Skeletal muscle tissue (tissue), 4 donors: Measurements from ENCODE around the gene AUTS2. TPM values are rescaled to one million over a fixed set of nuclear protein-coding genes. Genes with fewer than 3 reads are reported as not detected.

ENCODE experiments used
- H3K27ac ChIP-seq: one replicate; pipeline ENCODE4 v1.7.0; 2013; ENCODE audit warnings: mild to moderate bottlenecking, low read depth, low read length, inconsistent platforms
- H3K27me3 ChIP-seq, 3 donors: one replicate each; pipeline ENCODE4 v1.7.0; 2013; ENCODE audit warnings: low read length in 3 of 3; ENCODE audit not compliant: control insufficient read depth in 3 of 3, insufficient read depth in 3 of 3
- H3K36me3 ChIP-seq, 3 donors: one replicate each; pipeline ENCODE4 v1.7.0; 2013; ENCODE audit warnings: low read length in 3 of 3; ENCODE audit not compliant: control insufficient read depth in 3 of 3, insufficient read depth in 3 of 3
- H3K4me1 ChIP-seq, 3 donors: one replicate each; pipeline ENCODE4 v1.7.0; 2013; ENCODE audit warnings: low read length in 3 of 3, mild to moderate bottlenecking in 3 of 3; ENCODE audit not compliant: control insufficient read depth in 3 of 3, insufficient read depth in 3 of 3
- H3K4me3 ChIP-seq, 3 donors: one replicate each; pipeline ENCODE4 v1.7.0; 2013; ENCODE audit warnings: low read length in 3 of 3
- H3K9ac ChIP-seq, 3 donors: one replicate each; pipeline ENCODE4 v1.7.0; 2013; ENCODE audit warnings: low read length in 3 of 3, mild to moderate bottlenecking in 3 of 3, moderate library complexity in 2 of 3, low read depth in 1 of 3
- H3K9me3 ChIP-seq, 3 donors: one replicate each; pipeline ENCODE4 v1.7.0; 2013; ENCODE audit warnings: low read length in 3 of 3; ENCODE audit not compliant: control insufficient read depth in 3 of 3
- total RNA-seq: library from RNA; depleted of rRNA; stranded (reverse); fragments of >200 nt; gene quantifications from one replicate; pipeline ENCODE4 v1.2.3, GENCODE V29; 2014
- donor health status: Osteomylitis.

AUTS2 gene
- total RNA-seq, 1 donor from 2014 or later: 43.3 TPM

- Histone ChIP-seq H3K36me3 (no peaks in the 10 kb centered on the region), H3K9ac (peak overlapping the region in 2 of 3 donors; percentile 45 to 46), H3K9me3 (no peaks in the 10 kb centered on the region), H3K4me1 (peaks cover 13 to 29% (median 20%) of the 10 kb centered on the region in 3 donors), H3K27me3 (no peaks in the 10 kb centered on the region), H3K27ac (peak overlapping the region; percentile 89), H3K4me3 (peak overlapping the region; percentile 9 to 29 (median 11))
Measured at GRCh38 chr7:70568674-70569334, 970.5 kb downstream of the AUTS2 start.

GRCh38 chr7:70569335-70569819 lies 971.1 kb downstream of the AUTS2 start:
- Histone ChIP-seq H3K4me3 (peak overlapping the region; percentile 9 to 29 (median 11)), H3K27ac (peak overlapping the region; percentile 89), H3K9ac (peak overlapping the region; percentile 16 to 46 (median 45))

GRCh38 chr7:70570029-70570428 lies 971.8 kb downstream of the AUTS2 start:
- Histone ChIP-seq H3K9me3 (no peaks in the 10 kb centered on the region), H3K27me3 (no peaks in the 10 kb centered on the region), H3K27ac (peak overlapping the region; percentile 89), H3K4me1 (peaks cover 13 to 29% (median 26%) of the 10 kb centered on the region in 3 donors), H3K4me3 (no peak overlapping the region), H3K36me3 (no peaks in the 10 kb centered on the region), H3K9ac (peak overlapping the region in 1 of 3 donors; percentile 16)

More at GRCh38 chr7:70569335-70569819, 971.1 kb downstream of the AUTS2 start:
- Histone ChIP-seq H3K4me1 (peaks cover 13 to 29% (median 20%) of the 10 kb centered on the region in 3 donors), H3K9me3 (no peaks in the 10 kb centered on the region), H3K36me3 (no peaks in the 10 kb centered on the region), H3K27me3 (no peaks in the 10 kb centered on the region)

GRCh38 chr7:70570961-70571360 lies 972.7 kb downstream of the AUTS2 start:
- no peaks in the 10 kb centered on the region for H3K27me3 ChIP-seq
- H3K9me3 ChIP-seq: no peaks in the 10 kb centered on the region
- no peak overlapping the region for H3K27ac ChIP-seq
- no peak overlapping the region for H3K9ac ChIP-seq
- H3K4me1 ChIP-seq: peaks cover 13 to 29% (median 26%) of the 10 kb centered on the region in 3 donors
- no peak overlapping the region for H3K4me3 ChIP-seq
- H3K36me3 ChIP-seq: no peaks in the 10 kb centered on the region

GRCh38 chr7:70571403-70571934 lies 973.2 kb downstream of the AUTS2 start:
- peaks cover 13 to 29% (median 26%) of the 10 kb centered on the region in 3 donors for H3K4me1 ChIP-seq
- H3K9me3 ChIP-seq: no peaks in the 10 kb centered on the region
- no peak overlapping the region for H3K4me3 ChIP-seq
- H3K27ac ChIP-seq: no peak overlapping the region
- no peak overlapping the region for H3K9ac ChIP-seq
- H3K27me3 ChIP-seq: no peaks in the 10 kb centered on the region
- H3K36me3 ChIP-seq: no peaks in the 10 kb centered on the region

GRCh38 chr7:70571961-70572360 lies 973.7 kb downstream of the AUTS2 start:
- Histone ChIP-seq H3K27me3 (no peaks in the 10 kb centered on the region), H3K9ac (no peak overlapping the region), H3K36me3 (no peaks in the 10 kb centered on the region), H3K27ac (no peak overlapping the region), H3K9me3 (no peaks in the 10 kb centered on the region), H3K4me3 (no peak overlapping the region), H3K4me1 (peaks cover 9 to 29% (median 23%) of the 10 kb centered on the region in 3 donors)

GRCh38 chr7:70572571-70572970 lies 974.3 kb downstream of the AUTS2 start:
- Histone ChIP-seq H3K4me3 (no peak overlapping the region), H3K27ac (no peak overlapping the region), H3K9ac (no peak overlapping the region), H3K36me3 (no peaks in the 10 kb centered on the region), H3K4me1 (peaks cover 9 to 28% (median 23%) of the 10 kb centered on the region in 3 donors), H3K9me3 (no peaks in the 10 kb centered on the region), H3K27me3 (no peaks in the 10 kb centered on the region)

- H3K4me1 ChIP-seq: peaks cover 9 to 23% (median 23%) of the 10 kb centered on the region in 3 donors
- H3K36me3 ChIP-seq: no peaks in the 10 kb centered on the region
- H3K27me3 ChIP-seq: no peaks in the 10 kb centered on the region
- no peaks in the 10 kb centered on the region for H3K9me3 ChIP-seq
- H3K4me3 ChIP-seq: no peak overlapping the region
- H3K9ac ChIP-seq: no peak overlapping the region
- H3K27ac ChIP-seq: no peak overlapping the region
Measured at GRCh38 chr7:70573071-70573661, 974.9 kb downstream of the AUTS2 start.

GRCh38 chr7:70573696-70574095 lies 975.4 kb downstream of the AUTS2 start:
- H3K4me1 ChIP-seq: peaks cover 6 to 19% (median 19%) of the 10 kb centered on the region in 3 donors
- H3K36me3 ChIP-seq: no peaks in the 10 kb centered on the region

GRCh38 chr7:70574314-70574834 lies 976.1 kb downstream of the AUTS2 start:
- no peaks in the 10 kb centered on the region for H3K27me3 ChIP-seq
- no peak overlapping the region for H3K27ac ChIP-seq
- no peak overlapping the region for H3K9ac ChIP-seq
- H3K36me3 ChIP-seq: no peaks in the 10 kb centered on the region
- peaks cover 2 to 13% (median 12%) of the 10 kb centered on the region in 3 donors for H3K4me1 ChIP-seq
- H3K9me3 ChIP-seq: no peaks in the 10 kb centered on the region
- no peak overlapping the region for H3K4me3 ChIP-seq

More at GRCh38 chr7:70573696-70574095, 975.4 kb downstream of the AUTS2 start:
- H3K27ac ChIP-seq: no peak overlapping the region
- H3K4me3 ChIP-seq: no peak overlapping the region
- H3K27me3 ChIP-seq: no peaks in the 10 kb centered on the region
- no peak overlapping the region for H3K9ac ChIP-seq
- H3K9me3 ChIP-seq: no peaks in the 10 kb centered on the region
